SK-N-MC (cell line): ENCODE results near the gene FUT8.

Experiments
- DNase-seq: peaks from one replicate; pipeline ENCODE4 v3.0.0-alpha.2; 2011; ENCODE audit warnings: low read depth, low spot score
- H3K27ac ChIP-seq: fragments of 200-600 bp; sonication (generic); 2 replicates; pipeline ENCODE4 v1.5.1; 2016; ENCODE audit warnings: mixed run types
- H3K36me3 ChIP-seq: fragments of 200-600 bp; sonication (generic); 2 replicates; pipeline ENCODE4 v1.6.1; 2017; ENCODE audit warnings: antibody characterized with exemption, low read length, mixed read lengths; ENCODE audit not compliant: insufficient read depth
- H3K4me3 ChIP-seq: fragments of 200-600 bp; sonication (generic); 2 replicates; pipeline ENCODE4 v1.5.1; 2016
- H3K9ac ChIP-seq: fragments of 200-600 bp; sonication (generic); 2 replicates; pipeline ENCODE4 v1.8.0; 2017; ENCODE audit warnings: mixed run types, mixed read lengths; ENCODE audit not compliant: insufficient read length
- H3K9me3 ChIP-seq: fragments of 200-600 bp; sonication (generic); 2 replicates; pipeline ENCODE4 v1.6.1; 2017; ENCODE audit warnings: low read depth, mild to moderate bottlenecking, antibody characterized with exemption, low read length, moderate library complexity, mixed read lengths
- EZH2 ChIP-seq: fragments of 200-600 bp; sonication (generic); IDR thresholded peaks from one replicate; pipeline ENCODE4 v1.6.1; 2017; ENCODE audit warnings: antibody characterized with exemption
- FOXP2 ChIP-seq: optimal IDR thresholded peaks from 2 replicates; pipeline ENCODE3; 2011; ENCODE audit warnings: mild to moderate bottlenecking, moderate library complexity; ENCODE audit not compliant: insufficient read depth; ENCODE audit errors: extremely low read length, control extremely low read depth
- POLR2AphosphoS5 ChIP-seq: IDR thresholded peaks from 2 replicates; pipeline ENCODE4 v1.6.1; 2012; ENCODE audit warnings: mild to moderate bottlenecking, low read depth, low read length, borderline replicate concordance

FUT8 gene

DNA sequence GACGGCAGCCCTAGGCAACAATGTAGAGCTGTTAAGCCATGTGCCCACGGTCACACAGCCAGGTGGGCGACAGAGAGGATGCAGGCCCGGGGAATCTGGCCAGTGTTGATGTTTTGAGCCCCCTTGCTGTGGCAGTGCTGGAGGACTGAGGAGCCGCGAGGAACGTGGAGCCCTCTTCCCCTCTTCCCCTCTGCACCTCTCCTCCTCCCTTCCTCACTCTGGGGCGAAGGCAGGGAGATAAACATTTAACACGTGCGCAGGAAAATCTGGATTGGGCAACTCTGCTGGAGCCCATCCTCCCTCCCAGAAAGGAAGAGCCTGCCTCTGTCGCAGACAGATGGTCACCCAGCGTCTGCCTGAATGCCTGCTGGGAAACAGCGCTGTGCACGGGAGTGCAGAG, 376.8 kb downstream of the FUT8 start:
- peak overlapping the region; percentile 67 for H3K4me3 ChIP-seq
- no peaks in the 10 kb centered on the region for H3K36me3 ChIP-seq
- H3K9ac ChIP-seq = peak overlapping the region; percentile 38
- H3K9me3 ChIP-seq = no peaks in the 10 kb centered on the region
- TF ChIP-seq POLR2AphosphoS5 = no peak
- TF ChIP-seq FOXP2 = no peak
- TF ChIP-seq EZH2 = no peak
- peak overlapping the region; percentile 94 for H3K27ac ChIP-seq
- DNase-seq = no peak

DNA sequence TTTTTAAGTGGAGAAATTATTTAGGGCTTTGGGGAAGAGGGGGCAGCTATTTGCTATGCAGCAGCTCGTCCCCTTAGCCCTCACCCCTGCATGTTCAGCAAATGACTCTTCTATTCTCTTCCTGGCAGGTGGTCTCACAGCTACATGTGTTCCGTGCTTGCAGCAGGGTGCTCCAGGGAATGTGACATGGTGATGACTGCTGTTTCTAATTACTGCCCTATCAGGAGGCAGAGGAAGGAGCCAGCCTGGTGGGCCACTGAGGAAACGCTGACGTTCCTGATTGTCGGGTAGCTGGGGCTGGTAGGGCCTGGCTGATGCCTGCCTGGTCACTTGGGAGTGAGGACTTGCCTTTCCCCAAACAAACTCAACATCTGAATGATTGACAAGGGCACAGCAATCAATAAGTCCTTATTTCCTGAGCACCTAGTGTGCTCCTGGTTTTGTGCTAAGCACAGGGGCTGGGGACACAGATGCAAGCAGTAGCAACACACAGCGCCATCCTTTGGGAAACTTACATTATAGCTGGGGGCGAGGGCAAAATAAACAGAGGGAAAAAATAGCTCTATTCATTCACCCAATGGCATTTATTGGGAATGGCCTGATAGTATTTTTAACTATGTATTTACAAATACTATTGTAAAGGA, 377.8 kb downstream of the FUT8 start:
- Histone ChIP-seq H3K9ac (peak overlapping the region; percentile 38), H3K36me3 (no peaks in the 10 kb centered on the region), H3K4me3 (peak overlapping the region; percentile 67), H3K27ac (peak overlapping the region; percentile 94), H3K9me3 (no peaks in the 10 kb centered on the region)
- DNase-seq = peak; percentile 68
- TF ChIP-seq POLR2AphosphoS5 (no peak), EZH2 (no peak), FOXP2 (no peak)

DNA sequence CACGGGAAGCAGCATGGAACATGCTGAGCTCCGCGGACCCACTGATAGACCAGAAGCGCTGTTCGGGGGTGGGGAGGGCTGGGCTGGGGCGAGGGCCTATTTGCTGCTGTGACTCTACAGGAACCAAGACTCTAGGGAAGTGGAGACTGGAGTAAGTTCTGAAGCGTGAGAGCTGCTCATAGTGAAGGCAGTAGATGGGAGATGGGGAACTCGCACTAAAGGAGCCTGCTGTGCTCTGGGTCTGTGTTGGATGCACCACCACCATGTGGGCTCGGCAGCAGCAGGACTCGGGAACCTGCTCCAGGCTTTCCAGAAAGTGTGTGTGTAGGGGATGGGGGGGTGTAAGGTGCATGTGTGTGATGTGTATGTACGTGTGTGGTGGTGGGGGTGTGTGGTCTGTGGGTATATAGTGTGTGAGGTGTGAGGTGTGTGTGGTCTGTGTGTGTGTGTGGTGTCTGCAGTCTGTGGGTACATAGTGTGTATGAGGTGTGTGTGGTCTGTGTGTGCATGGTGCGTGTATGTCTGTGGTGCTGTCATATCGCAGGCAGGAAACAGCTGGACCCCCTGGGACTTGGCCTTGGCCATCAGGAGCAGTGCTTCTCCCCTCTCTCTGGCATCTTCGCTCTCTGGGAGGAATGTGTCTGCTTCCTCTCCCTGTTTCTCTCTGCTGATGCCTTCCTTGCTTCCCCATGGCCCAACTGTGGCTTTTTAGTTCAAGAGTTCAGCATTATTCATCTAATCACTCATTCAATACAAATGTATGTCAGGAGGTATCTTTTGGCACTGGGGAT, 378.9 kb downstream of the FUT8 start:
- Histone ChIP-seq H3K9ac (no peak overlapping the region), H3K36me3 (no peaks in the 10 kb centered on the region), H3K27ac (peak overlapping the region; percentile 94; the same call in 1 of the 2 replicates), H3K9me3 (no peaks in the 10 kb centered on the region), H3K4me3 (no peak overlapping the region)
- no peak for DNase-seq
- TF ChIP-seq POLR2AphosphoS5 (no peak), EZH2 (no peak), FOXP2 (no peak)

DNA sequence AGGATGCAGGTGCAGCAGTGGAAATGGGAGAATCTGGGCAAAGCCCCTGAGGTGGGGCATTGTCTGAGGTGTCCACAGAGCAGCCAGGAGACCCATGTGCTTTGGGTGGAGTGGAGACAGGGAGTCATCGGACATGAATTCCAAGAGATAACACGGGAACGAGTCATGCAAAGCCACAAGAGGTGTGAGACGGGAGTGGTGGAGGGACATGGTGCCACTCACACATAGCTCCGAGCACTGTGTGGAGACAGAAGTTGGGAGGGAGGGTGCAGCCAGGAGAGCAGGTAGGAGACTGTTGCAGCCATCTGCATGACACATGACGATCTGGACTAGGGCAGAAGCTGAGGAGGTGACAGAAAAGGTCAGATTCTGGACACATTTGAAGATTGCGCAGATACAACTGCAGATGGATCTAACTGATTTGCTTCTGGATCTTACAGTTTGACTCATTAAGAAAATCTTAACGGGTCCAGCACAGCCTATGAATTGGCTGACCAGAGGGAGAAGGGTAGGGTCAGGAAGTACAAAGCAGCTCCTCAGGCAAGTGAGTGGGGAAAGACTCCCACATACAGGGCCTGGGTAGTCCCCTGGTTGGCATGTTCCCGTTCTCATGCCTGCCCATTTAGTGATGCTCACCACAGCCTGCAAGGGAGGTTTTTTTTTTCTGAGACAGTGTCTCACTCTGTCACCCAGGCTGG, 379.8 kb downstream of the FUT8 start:
- Histone ChIP-seq H3K4me3 (no peak overlapping the region), H3K27ac (no peak overlapping the region), H3K9ac (no peak overlapping the region), H3K36me3 (no peaks in the 10 kb centered on the region), H3K9me3 (no peaks in the 10 kb centered on the region)
- DNase-seq = no peak
- TF ChIP-seq FOXP2 (no peak), EZH2 (no peak), POLR2AphosphoS5 (no peak)
